ENCODE measurements around the gene BBOX1.

- TF ChIP-seq POLR2A (IDR thresholded peaks at IDR 0.05) (no peak), POLR2AphosphoS5 (IDR thresholded peaks at IDR 0.05) (no peak)
- TF ChIP-seq, protein P1, sequence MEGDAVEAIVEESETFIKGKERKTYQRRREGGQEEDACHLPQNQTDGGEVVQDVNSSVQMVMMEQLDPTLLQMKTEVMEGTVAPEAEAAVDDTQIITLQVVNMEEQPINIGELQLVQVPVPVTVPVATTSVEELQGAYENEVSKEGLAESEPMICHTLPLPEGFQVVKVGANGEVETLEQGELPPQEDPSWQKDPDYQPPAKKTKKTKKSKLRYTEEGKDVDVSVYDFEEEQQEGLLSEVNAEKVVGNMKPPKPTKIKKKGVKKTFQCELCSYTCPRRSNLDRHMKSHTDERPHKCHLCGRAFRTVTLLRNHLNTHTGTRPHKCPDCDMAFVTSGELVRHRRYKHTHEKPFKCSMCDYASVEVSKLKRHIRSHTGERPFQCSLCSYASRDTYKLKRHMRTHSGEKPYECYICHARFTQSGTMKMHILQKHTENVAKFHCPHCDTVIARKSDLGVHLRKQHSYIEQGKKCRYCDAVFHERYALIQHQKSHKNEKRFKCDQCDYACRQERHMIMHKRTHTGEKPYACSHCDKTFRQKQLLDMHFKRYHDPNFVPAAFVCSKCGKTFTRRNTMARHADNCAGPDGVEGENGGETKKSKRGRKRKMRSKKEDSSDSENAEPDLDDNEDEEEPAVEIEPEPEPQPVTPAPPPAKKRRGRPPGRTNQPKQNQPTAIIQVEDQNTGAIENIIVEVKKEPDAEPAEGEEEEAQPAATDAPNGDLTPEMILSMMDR (IDR thresholded peaks at IDR 0.05): no peak
Observed at GRCh38 chr11:27002838-27003237, 37.8 kb upstream of the BBOX1 start.

All from transverse colon (tissue), 4 donors.